K562 (cell line): ENCODE measurements around the gene PUM2.

Experiments used
- HMG20B ChIP-seq: fragments of 250-450 bp; sonication (Bioruptor Pico); IDR thresholded peaks from 2 replicates; pipeline ENCODE4 v1.5.0; 2021; ENCODE audit warnings: mild to moderate bottlenecking
- RCOR1 ChIP-seq, 2 experiments: IDR thresholded peaks; 2 replicates each; pipeline ENCODE4 v1.6.1; 2012; ENCODE audit warnings: low read depth in 2 of 2, low read length in 2 of 2, borderline replicate concordance in 1 of 2, improper control_type of control experiment in 1 of 2
- SMARCE1 ChIP-seq: fragments of 450-650 bp; IDR thresholded peaks from 2 replicates; pipeline ENCODE4 v1.7.1; 2016; ENCODE audit warnings: mild to moderate bottlenecking

DNA sequence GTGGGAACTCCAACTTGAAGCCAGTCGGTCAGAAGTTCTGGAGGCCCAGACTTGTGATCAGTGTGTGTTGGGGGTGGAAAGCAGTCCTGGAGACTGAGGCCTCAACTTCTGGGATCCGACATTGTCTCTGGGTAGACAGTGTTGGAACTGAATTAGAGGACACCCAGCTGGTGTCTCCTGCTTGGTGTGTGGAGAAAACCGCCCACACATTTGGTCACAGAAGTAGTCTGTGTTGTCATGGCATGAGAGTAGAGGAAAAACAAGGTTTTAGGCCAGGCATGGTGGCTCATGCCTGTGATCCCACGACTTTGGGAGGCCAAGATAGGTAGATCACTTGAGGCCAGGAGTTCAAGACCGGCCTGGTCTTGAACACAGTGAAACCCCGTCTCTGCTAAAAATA, 51.5 kb downstream of the PUM2 start:
- TF ChIP-seq HMG20B (CRISPR knock-in tag) (no peak), SMARCE1 (no peak), RCOR1 (IDR thresholded peaks at IDR 0.05; ENCODE audit: borderline replicate concordance in 1 of 2, low read depth in 2 of 2, low read length in 2 of 2) (no peak)
